Erythroblast (primary cell): ENCODE data around the gene DGKI.

Experiments used
- GATA1 ChIP-seq: IDR thresholded peaks from 2 replicates; pipeline ENCODE4 v1.6.1; 2011; ENCODE audit warnings: low read depth, mild to moderate bottlenecking, control low read depth, low read length, moderate library complexity
- POLR2A ChIP-seq: IDR thresholded peaks from 2 replicates; pipeline ENCODE4 v1.6.1; 2011; ENCODE audit warnings: mild to moderate bottlenecking, low read length

- TF ChIP-seq POLR2A, result no peak
- TF ChIP-seq GATA1, result no peak
These were observed 327.5 kb downstream of the DGKI start for GRCh38 chr7:137519181-137519691.
